ENCODE measurements around the gene INPP5A.

The INPP5A gene

GRCh38 chr10:132808383-132809231 is 271.0 kb downstream of the INPP5A start:
- Mint-ChIP-seq H3K36me3 (ENCODE audit: low read depth) (no peaks in the 10 kb centered on the region), H3K27ac (no peak overlapping the region), H3K9me3 (no peaks in the 10 kb centered on the region), H3K4me1 (peaks cover 7% of the 10 kb centered on the region), H3K27me3 (ENCODE audit: low read depth) (peaks cover 18% of the 10 kb centered on the region), H3K4me3 (no peak overlapping the region)
- TF ChIP-seq, protein P1, sequence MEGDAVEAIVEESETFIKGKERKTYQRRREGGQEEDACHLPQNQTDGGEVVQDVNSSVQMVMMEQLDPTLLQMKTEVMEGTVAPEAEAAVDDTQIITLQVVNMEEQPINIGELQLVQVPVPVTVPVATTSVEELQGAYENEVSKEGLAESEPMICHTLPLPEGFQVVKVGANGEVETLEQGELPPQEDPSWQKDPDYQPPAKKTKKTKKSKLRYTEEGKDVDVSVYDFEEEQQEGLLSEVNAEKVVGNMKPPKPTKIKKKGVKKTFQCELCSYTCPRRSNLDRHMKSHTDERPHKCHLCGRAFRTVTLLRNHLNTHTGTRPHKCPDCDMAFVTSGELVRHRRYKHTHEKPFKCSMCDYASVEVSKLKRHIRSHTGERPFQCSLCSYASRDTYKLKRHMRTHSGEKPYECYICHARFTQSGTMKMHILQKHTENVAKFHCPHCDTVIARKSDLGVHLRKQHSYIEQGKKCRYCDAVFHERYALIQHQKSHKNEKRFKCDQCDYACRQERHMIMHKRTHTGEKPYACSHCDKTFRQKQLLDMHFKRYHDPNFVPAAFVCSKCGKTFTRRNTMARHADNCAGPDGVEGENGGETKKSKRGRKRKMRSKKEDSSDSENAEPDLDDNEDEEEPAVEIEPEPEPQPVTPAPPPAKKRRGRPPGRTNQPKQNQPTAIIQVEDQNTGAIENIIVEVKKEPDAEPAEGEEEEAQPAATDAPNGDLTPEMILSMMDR (IDR thresholded peaks at IDR 0.05; ENCODE audit: unreplicated experiment in 3 of 3): no peak

GRCh38 chr10:132809232-132810140 is 271.9 kb downstream of the INPP5A start:
- no peak overlapping the region for H3K4me3 Mint-ChIP-seq
- no peaks in the 10 kb centered on the region for H3K36me3 Mint-ChIP-seq (ENCODE audit: low read depth)
- no peaks in the 10 kb centered on the region for H3K9me3 Mint-ChIP-seq
- TF ChIP-seq, protein P1 (IDR thresholded peaks at IDR 0.05; ENCODE audit: unreplicated experiment in 3 of 3): no peak
- H3K27me3 Mint-ChIP-seq (ENCODE audit: low read depth): peaks cover 13% of the 10 kb centered on the region
- H3K4me1 Mint-ChIP-seq: peaks cover 7% of the 10 kb centered on the region
- H3K27ac Mint-ChIP-seq: no peak overlapping the region

GRCh38 chr10:132810141-132810806 is 272.7 kb downstream of the INPP5A start:
- no peak overlapping the region for H3K4me3 Mint-ChIP-seq
- no peaks in the 10 kb centered on the region for H3K9me3 Mint-ChIP-seq
- TF ChIP-seq, protein P1 (IDR thresholded peaks at IDR 0.05; ENCODE audit: unreplicated experiment in 3 of 3): no peak
- H3K36me3 Mint-ChIP-seq (ENCODE audit: low read depth): no peaks in the 10 kb centered on the region
- peaks cover 11% of the 10 kb centered on the region for H3K27me3 Mint-ChIP-seq (ENCODE audit: low read depth)
- H3K27ac Mint-ChIP-seq: no peak overlapping the region
- peaks cover 7% of the 10 kb centered on the region for H3K4me1 Mint-ChIP-seq

DNA sequence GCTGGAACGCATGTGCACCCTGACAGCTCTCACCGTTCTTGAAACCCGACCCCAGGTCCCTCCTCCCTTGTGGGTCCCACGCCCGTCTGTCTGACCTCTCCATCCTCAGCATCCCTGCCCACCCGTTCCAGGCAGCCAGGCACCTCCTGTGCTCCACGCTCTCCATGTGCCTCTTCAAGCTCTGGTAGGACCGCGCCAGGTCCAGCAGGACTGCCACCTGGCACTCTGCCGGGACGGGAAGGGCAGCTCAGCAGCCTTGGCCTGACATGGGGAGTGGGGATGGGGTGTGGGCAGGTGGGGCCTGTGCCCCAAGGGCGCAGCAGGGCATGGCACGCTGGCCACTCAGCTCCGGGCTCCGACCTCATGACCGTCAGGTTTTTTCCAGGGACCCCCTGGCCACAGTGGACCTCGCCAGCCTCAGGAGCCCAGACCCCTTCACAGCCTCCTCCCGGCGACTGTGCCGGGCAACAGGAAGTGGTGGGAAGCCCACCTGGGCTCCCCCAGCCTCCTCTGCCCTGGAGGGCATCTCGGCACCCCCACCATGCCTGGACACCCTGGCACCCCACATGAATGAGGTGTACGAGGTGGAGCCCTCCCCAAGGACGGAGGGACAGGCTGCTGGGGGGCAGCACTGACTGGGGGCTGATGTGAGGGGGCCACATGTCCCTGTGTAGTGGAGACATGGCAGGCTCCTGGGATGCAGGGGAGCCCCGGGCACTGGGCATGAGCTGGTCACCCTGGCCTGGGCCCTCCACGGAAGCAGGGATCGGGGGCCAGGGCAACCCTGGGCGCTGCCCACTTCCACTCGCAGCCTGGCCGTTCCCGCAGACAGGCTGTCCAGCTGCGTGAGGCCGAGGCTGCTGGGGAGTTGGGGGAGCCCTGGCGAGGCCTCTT is 273.5 kb downstream of the INPP5A start:
- H3K27ac Mint-ChIP-seq: no peak overlapping the region
- H3K9me3 Mint-ChIP-seq: no peaks in the 10 kb centered on the region
- peaks cover 14% of the 10 kb centered on the region for H3K27me3 Mint-ChIP-seq (ENCODE audit: low read depth)
- no peaks in the 10 kb centered on the region for H3K36me3 Mint-ChIP-seq (ENCODE audit: low read depth)
- peaks cover 4% of the 10 kb centered on the region for H3K4me1 Mint-ChIP-seq
- TF ChIP-seq, protein P1 (IDR thresholded peaks at IDR 0.05; ENCODE audit: unreplicated experiment in 3 of 3): no peak
- no peak overlapping the region for H3K4me3 Mint-ChIP-seq

- TF ChIP-seq, protein P1 (IDR thresholded peaks at IDR 0.05; ENCODE audit: unreplicated experiment in 3 of 3): no peak
- H3K27ac Mint-ChIP-seq: no peak overlapping the region
- H3K36me3 Mint-ChIP-seq (ENCODE audit: low read depth): no peaks in the 10 kb centered on the region
- H3K4me1 Mint-ChIP-seq: no peaks in the 10 kb centered on the region
- H3K9me3 Mint-ChIP-seq: no peaks in the 10 kb centered on the region
- H3K27me3 Mint-ChIP-seq (ENCODE audit: low read depth): peaks cover 22% of the 10 kb centered on the region
- no peak overlapping the region for H3K4me3 Mint-ChIP-seq
Measured at GRCh38 chr10:132811891-132812481, 274.4 kb downstream of the INPP5A start.

All from nephron (organoid).